A549 (cell line): ENCODE measurements around the gene NTN4.

Experiments used
- CBX8 ChIP-seq: fragments of 200-600 bp; sonication (generic); IDR thresholded peaks from 2 replicates; pipeline ENCODE4 v1.6.1; 2016
- CEBPB ChIP-seq, 2 experiments: fragments of >200 bp in 1 of 2; sonication (Bioruptor Twin) in 1 of 2; formaldehyde crosslinking in 1 of 2; IDR thresholded peaks; 2 replicates each; pipeline ENCODE4 v1.6.1; 2012 to 2016
- CTCF ChIP-seq: fragments of >200 bp; sonication (Bioruptor Twin); formaldehyde crosslinking; IDR thresholded peaks from 3 replicates; pipeline ENCODE4 v1.5.1; 2016
- EP300 ChIP-seq, 2 experiments: fragments of >200 bp; sonication (Bioruptor Twin); formaldehyde crosslinking; IDR thresholded peaks; 2 replicates in 1 of 2; 3 replicates in 1 of 2; pipeline ENCODE4 v1.6.1; 2016 to 2017
- HDAC2 ChIP-seq: fragments of 200-600 bp; sonication (generic); IDR thresholded peaks from 2 replicates; pipeline ENCODE4 v1.6.1; 2016
- KDM1A ChIP-seq: fragments of 200-600 bp; sonication (generic); IDR thresholded peaks from 2 replicates; pipeline ENCODE4 v1.6.1; 2016; ENCODE audit warnings: low read depth, mild to moderate bottlenecking
- RARB ChIP-seq: fragments of 250-450 bp; sonication (Bioruptor Pico); IDR thresholded peaks from 2 replicates; pipeline ENCODE4 v1.8.0; 2021; ENCODE audit warnings: mild to moderate bottlenecking, moderate library complexity
- SMC3 ChIP-seq: fragments of >200 bp; sonication (Bioruptor Twin); formaldehyde crosslinking; IDR thresholded peaks from 3 replicates; pipeline ENCODE4 v1.6.1; 2018; ENCODE audit warnings: inconsistent platforms
- TFCP2L1 ChIP-seq: fragments of 250-450 bp; sonication (Bioruptor Pico); IDR thresholded peaks from 2 replicates; pipeline ENCODE4 v1.5.0; 2021; ENCODE audit warnings: mild to moderate bottlenecking
- USF2 ChIP-seq: fragments of 450-650 bp; IDR thresholded peaks from 2 replicates; pipeline ENCODE4 v1.6.1; 2014; ENCODE audit warnings: antibody characterized with exemption
- TF ChIP-seq, protein P1 (sequence below): IDR thresholded peaks from 2 replicates; pipeline ENCODE4 v1.6.1; 2012

DNA sequence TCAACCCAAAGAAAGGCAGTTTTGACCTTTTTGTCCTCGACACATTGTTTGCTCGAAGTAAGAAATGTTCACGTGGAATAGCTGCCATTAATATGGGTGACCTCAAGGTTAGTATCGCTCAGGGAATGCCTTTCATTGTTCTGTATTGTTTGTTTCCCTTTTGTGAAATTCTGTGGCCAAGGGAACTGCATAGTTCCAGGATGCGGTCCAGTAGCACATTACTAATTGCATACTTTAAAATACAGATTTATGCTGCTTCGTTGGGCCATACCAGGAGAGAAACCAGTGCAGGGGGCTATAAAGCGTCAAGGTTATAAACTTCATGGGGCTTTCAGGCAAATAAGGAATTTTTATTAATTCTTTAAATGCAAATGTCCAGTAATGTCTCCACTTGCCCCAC, 166.0 kb downstream of the NTN4 start:
- TF ChIP-seq TFCP2L1 (CRISPR knock-in tag) (no peak), CTCF (no peak), EP300 (IDR thresholded peaks at IDR 0.05) (no peak), USF2 (no peak), HDAC2 (no peak), RARB (no peak), CBX8 (no peak), KDM1A (no peak), CEBPB (IDR thresholded peaks at IDR 0.05) (no peak), SMC3 (no peak)
- TF ChIP-seq, protein P1, sequence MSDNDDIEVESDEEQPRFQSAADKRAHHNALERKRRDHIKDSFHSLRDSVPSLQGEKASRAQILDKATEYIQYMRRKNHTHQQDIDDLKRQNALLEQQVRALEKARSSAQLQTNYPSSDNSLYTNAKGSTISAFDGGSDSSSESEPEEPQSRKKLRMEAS = no peak
